Esophagus squamous epithelium (tissue), 5 donors: Measurements from ENCODE around the gene LSM5. TPM values are rescaled to one million over a fixed set of nuclear protein-coding genes. Genes with fewer than 3 reads are reported as not detected.
"Not testable (repeated sequence)": the region's sequence is repeated elsewhere in the genome, so short reads cannot be mapped to it uniquely, and the experiment has no call there.

Experiments
- DNase-seq: peaks from one replicate; lab custom pipeline; 2025; lab: John Stamatoyannopoulos, UW
- H3K27ac ChIP-seq, 4 donors: fragments of 200-600 bp; sonication (generic); one replicate each; pipeline ENCODE4 v1.5.1; 2016 to 2019; ENCODE audit warnings: mild to moderate bottlenecking in 1 of 4
- H3K27me3 ChIP-seq, 4 donors: fragments of 200-600 bp; sonication (generic); 1 replicate in 3 of 4; 2 replicates in 1 of 4; pipeline versions ENCODE4 v1.5.1 to v1.6.0; 2017 to 2021; ENCODE audit warnings: antibody characterized with exemption in 1 of 4
- H3K36me3 ChIP-seq, 3 donors: fragments of 200-600 bp; sonication (generic); one replicate each; pipeline ENCODE4 v1.5.1; 2016 to 2019
- H3K4me1 ChIP-seq, 3 donors: fragments of 200-600 bp; sonication (generic); one replicate each; pipeline ENCODE4 v1.5.1; 2017 to 2019
- H3K4me3 ChIP-seq, 4 donors: fragments of 200-600 bp; sonication (generic); 1 replicate in 3 of 4; 2 replicates in 1 of 4; pipeline ENCODE4 v1.5.1; 2016 to 2019; ENCODE audit warnings: mild to moderate bottlenecking in 2 of 4, moderate library complexity in 1 of 4
- H3K9me3 ChIP-seq, 3 donors: fragments of 200-600 bp; sonication (generic); one replicate each; pipeline ENCODE4 v1.5.1; 2016 to 2019
- CTCF ChIP-seq, 6 experiments: fragments of 450-650 bp in 4 of 6; fragments of 200-600 bp in 2 of 6; sonication (generic) in 2 of 6; IDR thresholded peaks; one replicate each; pipeline ENCODE4 v1.5.1; 2016 to 2019; ENCODE audit warnings: antibody characterized with exemption in 6 of 6, mild to moderate bottlenecking in 4 of 6, moderate library complexity in 4 of 6
- POLR2A ChIP-seq, 4 donors: fragments of 450-650 bp; IDR thresholded peaks; one replicate each; pipeline ENCODE4 v1.6.1; 2017; ENCODE audit warnings: antibody characterized with exemption in 4 of 4, mild to moderate bottlenecking in 4 of 4, moderate library complexity in 3 of 4
- WGBS, 2 donors: methylation state at CpG; one replicate each; pipeline ENCODE4 v1.1.5; 2018; 5-methylcytosine and 5-hydroxymethylcytosine counted together
- intact Hi-C: fragments of 100-400 bp; cut with DNase I; formaldehyde crosslinking; loops from one replicate; pipeline ENCODE4 v1.15.0; 2022
- total RNA-seq, 4 donors: library from RNA; depleted of rRNA; stranded (reverse); fragments of >200 nt; gene quantifications; one replicate each; pipeline ENCODE4 v1.1.0, GENCODE V29; 2016
- donor health status: DM: yes; HTN: yes; CAD: no.

The LSM5 gene
- total RNA-seq, 4 donors from 2014 or later: 12.4 to 29.9 (median 22.7) TPM

DNA sequence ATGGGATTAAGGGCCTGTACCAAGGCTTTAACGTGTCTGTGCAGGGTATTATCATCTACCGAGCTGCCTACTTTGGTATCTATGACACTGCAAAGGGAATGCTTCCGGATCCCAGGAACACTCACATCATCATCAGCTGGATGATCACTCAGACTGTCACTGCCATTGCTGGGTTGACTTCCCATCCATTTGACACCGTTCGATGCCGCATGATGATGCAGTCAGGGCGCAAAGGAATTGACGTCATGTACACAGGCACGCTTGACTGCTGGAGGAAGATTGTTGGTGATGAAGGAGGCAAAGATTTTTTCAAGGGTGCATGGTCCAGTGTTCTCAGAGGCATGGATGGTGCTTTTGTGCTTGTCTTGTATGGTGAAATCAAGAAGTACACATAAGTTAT, 18.2 kb downstream of the LSM5 start:
- whole genome bisulfite sequencing, 2 donors: 93 to 94% methylated on average over 5 to 7 of the region's 9 CpGs
- H3K9me3 ChIP-seq: no peaks in the 10 kb centered on the region
- H3K36me3 ChIP-seq: no peaks in the 10 kb centered on the region
- no peak overlapping the region for H3K27ac ChIP-seq
- no peaks in the 10 kb centered on the region for H3K4me1 ChIP-seq
- TF ChIP-seq CTCF (IDR thresholded peaks at IDR 0.05) (no peak), POLR2A (IDR thresholded peaks at IDR 0.05) (no peak)
- H3K4me3 ChIP-seq: no peak overlapping the region
- H3K27me3 ChIP-seq: no peaks in the 10 kb centered on the region
- no peak for DNase-seq
- intact Hi-C loops: loop anchor here (10.0 kb wide), 1 partner anchor 247 kb away; no protein-coding TSS in a partner anchor

DNA sequence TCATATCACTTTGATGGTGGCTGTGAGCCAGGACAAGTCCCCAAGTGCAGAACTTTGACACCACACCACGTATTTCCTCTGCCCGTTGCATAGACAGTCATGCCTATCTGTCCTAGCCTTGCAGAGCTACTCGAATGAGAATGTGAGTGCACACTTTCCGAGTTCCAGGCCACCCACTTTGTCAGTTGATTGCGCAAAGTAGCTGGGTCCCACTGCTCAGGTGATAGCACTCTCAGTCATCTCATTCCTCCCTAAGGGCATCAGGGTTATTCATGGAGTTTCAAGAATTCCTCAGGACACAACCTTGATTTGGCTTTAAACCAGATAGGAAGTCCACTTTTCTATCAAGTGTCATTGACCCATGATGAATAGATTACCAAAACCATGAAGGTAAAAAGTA, 19.3 kb downstream of the LSM5 start:
- DNase-seq: no peak
- intact Hi-C loops: loop anchor here (10.0 kb wide), 1 partner anchor 246 kb away; no protein-coding TSS in a partner anchor
- Histone ChIP-seq H3K36me3 (no peaks in the 10 kb centered on the region), H3K4me1 (no peaks in the 10 kb centered on the region), H3K4me3 (no peak overlapping the region), H3K9me3 (no peaks in the 10 kb centered on the region), H3K27ac (no peak overlapping the region), H3K27me3 (no peaks in the 10 kb centered on the region)
- 64 to 70% methylated on average over 5 of the region's 5 CpGs for WGBS, 2 donors
- TF ChIP-seq POLR2A (IDR thresholded peaks at IDR 0.05): no peak
- TF ChIP-seq CTCF (IDR thresholded peaks at IDR 0.05): no peak

DNA sequence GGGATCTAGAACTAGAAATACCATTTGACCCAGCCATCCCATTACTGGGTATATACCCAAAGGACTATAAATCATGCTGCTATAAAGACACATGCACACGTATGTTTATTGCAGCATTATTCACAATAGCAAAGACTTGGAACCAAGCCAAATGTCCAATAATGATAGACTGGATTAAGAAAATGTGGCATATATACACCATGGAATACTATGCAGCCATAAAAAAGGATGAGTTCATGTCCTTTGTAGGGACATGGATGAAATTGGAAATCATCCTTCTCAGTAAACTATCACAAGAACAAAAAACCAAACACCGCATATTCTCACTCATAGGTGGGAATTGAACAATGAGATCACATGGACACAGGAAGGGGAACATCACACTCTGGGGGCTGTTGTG, 20.2 kb downstream of the LSM5 start:
- WGBS, 2 donors: 45 to 92% methylated on average over 1 of the region's 2 CpGs

GRCh38 chr7:32464641-32465416, 25.4 kb downstream of the LSM5 start:
- intact Hi-C loops, H3K9me3 ChIP-seq, DNase-seq, H3K27me3 ChIP-seq, H3K27ac ChIP-seq, H3K4me1 ChIP-seq, H3K36me3 ChIP-seq, H3K4me3 ChIP-seq: not testable (repeated sequence)
- 73 to 76% methylated on average over 15 to 23 of the region's 30 CpGs for WGBS, 2 donors

More for the DNA sequence above, 20.2 kb downstream of the LSM5 start:
- H3K27me3 ChIP-seq, H3K4me1 ChIP-seq, H3K36me3 ChIP-seq, H3K27ac ChIP-seq, H3K9me3 ChIP-seq, DNase-seq, H3K4me3 ChIP-seq: not testable (repeated sequence)
- intact Hi-C loops: loop anchor here (10.0 kb wide), 1 partner anchor 245 kb away; no protein-coding TSS in a partner anchor

DNA sequence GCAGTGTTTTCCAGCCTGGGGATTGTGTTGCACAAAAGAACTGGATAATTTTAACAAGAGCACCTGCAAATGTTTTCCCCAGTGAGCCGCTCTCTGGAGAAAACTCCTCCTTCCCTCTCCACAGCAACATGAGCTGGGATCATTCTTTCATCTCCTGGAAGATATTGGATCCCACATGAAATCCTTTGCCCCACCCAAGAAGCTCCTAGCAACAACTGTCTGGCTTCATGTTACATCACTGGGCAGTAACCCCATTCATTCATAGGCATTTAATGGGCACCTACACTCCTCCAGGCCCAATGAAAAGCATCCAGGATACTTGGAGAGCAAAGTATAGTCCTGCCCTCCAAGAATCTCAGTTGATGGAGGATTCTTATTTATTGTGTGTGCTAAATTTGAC, 27.2 kb downstream of the LSM5 start:
- TF ChIP-seq CTCF (IDR thresholded peaks at IDR 0.05): no peak
- no peak for TF ChIP-seq POLR2A (IDR thresholded peaks at IDR 0.05)
- Histone ChIP-seq H3K27ac (no peak overlapping the region), H3K4me3 (no peak overlapping the region), H3K36me3 (no peaks in the 10 kb centered on the region), H3K27me3 (no peaks in the 10 kb centered on the region), H3K4me1 (no peaks in the 10 kb centered on the region), H3K9me3 (no peaks in the 10 kb centered on the region)
- no peak for DNase-seq
- intact Hi-C loops: no loop called here
- 63 to 79% methylated on average over 1 of the region's 1 CpG for WGBS, 2 donors

- Histone ChIP-seq H3K4me3 (no peak overlapping the region), H3K36me3 (no peaks in the 10 kb centered on the region), H3K27ac (no peak overlapping the region), H3K4me1 (no peaks in the 10 kb centered on the region), H3K9me3 (no peaks in the 10 kb centered on the region), H3K27me3 (no peaks in the 10 kb centered on the region)
- TF ChIP-seq POLR2A (IDR thresholded peaks at IDR 0.05) (no peak), CTCF (IDR thresholded peaks at IDR 0.05) (no peak)
- no peak for DNase-seq
- intact Hi-C loops: no loop called here
Measured at GRCh38 chr7:32462451-32462850, 27.7 kb downstream of the LSM5 start.
